ENCODE results near the gene KRTAP22-2. TPM values are rescaled to one million over a fixed set of nuclear protein-coding genes. Genes with fewer than 3 reads are reported as not detected.

KRTAP22-2 gene
- total RNA-seq, 6 experiments from 2014 or later = not detected

- Mint-ChIP-seq H3K4me1 (ENCODE audit: low read depth) (no peaks in the 10 kb centered on the region), H3K9me3 (peaks cover 56% of the 10 kb centered on the region), H3K36me3 (ENCODE audit: low read depth) (no peaks in the 10 kb centered on the region), H3K4me3 (no peak within 1 kb of the TSS), H3K27ac (no peak within 1 kb of the TSS), H3K27me3 (ENCODE audit: insufficient read depth) (no peaks in the 10 kb centered on the region)
- DNase-seq = no peak
- no peak for TF ChIP-seq CTCF (IDR thresholded peaks at IDR 0.05)
Measured at GRCh38 chr21:30561264-30561895, 28.8 kb downstream of the KRTAP22-2 start, which contains the start of gene KRTAP19-7. Gene KRTAP19-7, minus strand, starts transcription at chr21:30561314. Its CDS starts 25 bp downstream, at chr21:30561289.

- no peak for DNase-seq
- Mint-ChIP-seq H3K36me3 (ENCODE audit: low read depth) (peaks cover 6% of the 10 kb centered on the region; the same call in 1 of the 2 replicates), H3K27me3 (ENCODE audit: insufficient read depth) (no peaks in the 10 kb centered on the region), H3K4me1 (ENCODE audit: low read depth) (no peaks in the 10 kb centered on the region), H3K9me3 (peaks cover 59% of the 10 kb centered on the region), H3K27ac (no peak overlapping the region), H3K4me3 (no peak overlapping the region)
- no peak for TF ChIP-seq CTCF (IDR thresholded peaks at IDR 0.05)
Measured at GRCh38 chr21:30555095-30555494, 35.1 kb downstream of the KRTAP22-2 start.

- no peak for DNase-seq
- Mint-ChIP-seq H3K27me3 (ENCODE audit: insufficient read depth) (no peaks in the 10 kb centered on the region), H3K4me1 (ENCODE audit: low read depth) (no peaks in the 10 kb centered on the region), H3K9me3 (peaks cover 60% of the 10 kb centered on the region), H3K36me3 (ENCODE audit: low read depth) (peaks cover 6% of the 10 kb centered on the region; the same call in 1 of the 2 replicates), H3K4me3 (no peak overlapping the region), H3K27ac (no peak overlapping the region)
- no peak for TF ChIP-seq CTCF (IDR thresholded peaks at IDR 0.05)
Measured at GRCh38 chr21:30552782-30553181, 37.4 kb downstream of the KRTAP22-2 start.

GRCh38 chr21:30541764-30542163, 48.4 kb downstream of the KRTAP22-2 start, which contains the start of gene KRTAP19-6:
Gene KRTAP19-6, minus strand, starts transcription at chr21:30541864. Its CDS starts 31 bp downstream, at chr21:30541833.
- H3K36me3 Mint-ChIP-seq (ENCODE audit: low read depth) = no peaks in the 10 kb centered on the region; the same call in 1 of the 2 replicates
- H3K9me3 Mint-ChIP-seq = peaks cover 29% of the 10 kb centered on the region
- TF ChIP-seq CTCF (IDR thresholded peaks at IDR 0.05) = no peak
- no peaks in the 10 kb centered on the region for H3K4me1 Mint-ChIP-seq (ENCODE audit: low read depth)
- no peak within 1 kb of the TSS for H3K27ac Mint-ChIP-seq
- no peaks in the 10 kb centered on the region for H3K27me3 Mint-ChIP-seq (ENCODE audit: insufficient read depth)
- no peak for DNase-seq
- H3K4me3 Mint-ChIP-seq = no peak within 1 kb of the TSS

Other genes with a start within 250 kb of the KRTAP22-2 start
- not detected for gene KRTAP23-1, start 241.8 kb downstream of the KRTAP22-2 start, total RNA-seq (2021; fragmentation: NEBNext Ultra II Directional; extraction: Animal tissue kit (Norgen Biotek cat#: 25700))
- not detected for gene KRTAP13-2, start 218.1 kb downstream of the KRTAP22-2 start, total RNA-seq (2021; fragmentation: NEBNext Ultra II Directional; extraction: Animal tissue kit (Norgen Biotek cat#: 25700))
- gene KRTAP13-1, start 194.4 kb downstream of the KRTAP22-2 start, total RNA-seq (2021; fragmentation: NEBNext Ultra II Directional; extraction: Animal tissue kit (Norgen Biotek cat#: 25700)) = not detected
- not detected for gene KRTAP13-3, start 164.5 kb downstream of the KRTAP22-2 start, total RNA-seq (2021; fragmentation: NEBNext Ultra II Directional; extraction: Animal tissue kit (Norgen Biotek cat#: 25700))
- gene KRTAP13-4, start 160.2 kb downstream of the KRTAP22-2 start, total RNA-seq (2021; fragmentation: NEBNext Ultra II Directional; extraction: Animal tissue kit (Norgen Biotek cat#: 25700)) = not detected
- not detected for gene KRTAP15-1, start 150.1 kb downstream of the KRTAP22-2 start, total RNA-seq (2021; fragmentation: NEBNext Ultra II Directional; extraction: Animal tissue kit (Norgen Biotek cat#: 25700))
- not detected for gene KRTAP19-1, start 110.0 kb downstream of the KRTAP22-2 start, total RNA-seq (2021; fragmentation: NEBNext Ultra II Directional; extraction: Animal tissue kit (Norgen Biotek cat#: 25700))
- gene KRTAP19-2, start 103.0 kb downstream of the KRTAP22-2 start, total RNA-seq (2021; fragmentation: NEBNext Ultra II Directional; extraction: Animal tissue kit (Norgen Biotek cat#: 25700)) = not detected
- not detected for gene KRTAP19-3, start 98.4 kb downstream of the KRTAP22-2 start, total RNA-seq (2021; fragmentation: NEBNext Ultra II Directional; extraction: Animal tissue kit (Norgen Biotek cat#: 25700))
- not detected for gene KRTAP19-4, start 93.2 kb downstream of the KRTAP22-2 start, total RNA-seq (2021; fragmentation: NEBNext Ultra II Directional; extraction: Animal tissue kit (Norgen Biotek cat#: 25700))
- gene KRTAP19-5, start 88.3 kb downstream of the KRTAP22-2 start, total RNA-seq (2021; fragmentation: NEBNext Ultra II Directional; extraction: Animal tissue kit (Norgen Biotek cat#: 25700)) = not detected
- gene KRTAP19-6, start 48.5 kb downstream of the KRTAP22-2 start, total RNA-seq (2021; fragmentation: NEBNext Ultra II Directional; extraction: Animal tissue kit (Norgen Biotek cat#: 25700)) = not detected
- not detected for gene KRTAP19-7, start 29.1 kb downstream of the KRTAP22-2 start, total RNA-seq (2021; fragmentation: NEBNext Ultra II Directional; extraction: Animal tissue kit (Norgen Biotek cat#: 25700))
- gene KRTAP6-3, start 2.0 kb upstream of the KRTAP22-2 start, total RNA-seq (2021; fragmentation: NEBNext Ultra II Directional; extraction: Animal tissue kit (Norgen Biotek cat#: 25700)) = not detected
- not detected for gene KRTAP6-2, start 8.5 kb upstream of the KRTAP22-2 start, total RNA-seq (2021; fragmentation: NEBNext Ultra II Directional; extraction: Animal tissue kit (Norgen Biotek cat#: 25700))
- not detected for gene KRTAP22-1, start 10.7 kb upstream of the KRTAP22-2 start, total RNA-seq (2021; fragmentation: NEBNext Ultra II Directional; extraction: Animal tissue kit (Norgen Biotek cat#: 25700))
- gene KRTAP6-1, start 23.5 kb upstream of the KRTAP22-2 start, total RNA-seq (2021; fragmentation: NEBNext Ultra II Directional; extraction: Animal tissue kit (Norgen Biotek cat#: 25700)) = not detected
- gene KRTAP20-1, start 26.0 kb upstream of the KRTAP22-2 start, total RNA-seq (2021; fragmentation: NEBNext Ultra II Directional; extraction: Animal tissue kit (Norgen Biotek cat#: 25700)) = not detected
- gene KRTAP20-4, start 30.2 kb upstream of the KRTAP22-2 start, total RNA-seq (2021; fragmentation: NEBNext Ultra II Directional; extraction: Animal tissue kit (Norgen Biotek cat#: 25700)) = not detected
- gene KRTAP20-2, start 44.8 kb upstream of the KRTAP22-2 start, total RNA-seq (2021; fragmentation: NEBNext Ultra II Directional; extraction: Animal tissue kit (Norgen Biotek cat#: 25700)) = not detected
- not detected for gene KRTAP20-3, start 52.5 kb upstream of the KRTAP22-2 start, total RNA-seq (2021; fragmentation: NEBNext Ultra II Directional; extraction: Animal tissue kit (Norgen Biotek cat#: 25700))
- gene KRTAP21-3, start 128.4 kb upstream of the KRTAP22-2 start, total RNA-seq (2021; fragmentation: NEBNext Ultra II Directional; extraction: Animal tissue kit (Norgen Biotek cat#: 25700)) = not detected
- gene KRTAP21-2, start 156.9 kb upstream of the KRTAP22-2 start, total RNA-seq (2021; fragmentation: NEBNext Ultra II Directional; extraction: Animal tissue kit (Norgen Biotek cat#: 25700)) = not detected
- gene KRTAP21-1, start 165.0 kb upstream of the KRTAP22-2 start, total RNA-seq (2021; fragmentation: NEBNext Ultra II Directional; extraction: Animal tissue kit (Norgen Biotek cat#: 25700)) = not detected
- gene KRTAP8-1, start 222.9 kb upstream of the KRTAP22-2 start, total RNA-seq (2021; fragmentation: NEBNext Ultra II Directional; extraction: Animal tissue kit (Norgen Biotek cat#: 25700)) = not detected
- gene KRTAP7-1, start 239.4 kb upstream of the KRTAP22-2 start, total RNA-seq (2021; fragmentation: NEBNext Ultra II Directional; extraction: Animal tissue kit (Norgen Biotek cat#: 25700)) = not detected